T-helper 1 cell (primary cell): Measurements from ENCODE around the gene MYL10.

Experiments used
- DNase-seq, 5 donors: peaks; one replicate each; pipeline ENCODE4 v3.0.0-alpha.2; 2012 to 2020
- total RNA-seq, 4 donors: gene quantifications; one replicate each; lab custom pipeline; 2026; lab: John Stamatoyannopoulos, UW

Gene MYL10
- 0 reads per million in 4 donors for total RNA-seq

- no peak for DNase-seq
Measured at GRCh38 chr7:101629171-101629570, at the start of gene MYL10. MYL10 (minus strand) TSS chr7:101629296; CDS start chr7:101629118, 178 bp downstream.

GRCh38 chr7:101678658-101679057 lies 49.6 kb upstream of the MYL10 start:
- no peak for DNase-seq

GRCh38 chr7:101677797-101678479 lies 48.8 kb upstream of the MYL10 start:
- no peak for DNase-seq

GRCh38 chr7:101677391-101677790 lies 48.3 kb upstream of the MYL10 start:
- no peak for DNase-seq

- DNase-seq, result no peak
Measured at GRCh38 chr7:101676956-101677355, 47.9 kb upstream of the MYL10 start.

GRCh38 chr7:101676062-101676598 lies 47.0 kb upstream of the MYL10 start:
- no peak for DNase-seq

- DNase-seq, result no peak
Measured at GRCh38 chr7:101674439-101674838, 45.3 kb upstream of the MYL10 start.

- DNase-seq, result no peak
Measured at GRCh38 chr7:101673951-101674350, 44.9 kb upstream of the MYL10 start.

GRCh38 chr7:101673315-101673714 lies 44.2 kb upstream of the MYL10 start:
- no peak for DNase-seq

GRCh38 chr7:101671371-101672356 lies 42.6 kb upstream of the MYL10 start:
- DNase-seq, result no peak

- no peak for DNase-seq
Measured at GRCh38 chr7:101669307-101669706, 40.2 kb upstream of the MYL10 start.

GRCh38 chr7:101668726-101669125 lies 39.6 kb upstream of the MYL10 start:
- no peak for DNase-seq

GRCh38 chr7:101667920-101668319 lies 38.8 kb upstream of the MYL10 start:
- DNase-seq, result no peak

GRCh38 chr7:101667399-101667798 lies 38.3 kb upstream of the MYL10 start:
- DNase-seq, result no peak

- no peak for DNase-seq
Measured at GRCh38 chr7:101666741-101667140, 37.6 kb upstream of the MYL10 start.

GRCh38 chr7:101666293-101666692 lies 37.2 kb upstream of the MYL10 start:
- DNase-seq, result no peak

- no peak for DNase-seq
Measured at GRCh38 chr7:101664893-101665471, 35.9 kb upstream of the MYL10 start.

- DNase-seq, result no peak
Measured at GRCh38 chr7:101664436-101664835, 35.3 kb upstream of the MYL10 start.

GRCh38 chr7:101663747-101664146 lies 34.7 kb upstream of the MYL10 start:
- DNase-seq, result no peak

- no peak for DNase-seq
Measured at GRCh38 chr7:101662447-101662998, 33.4 kb upstream of the MYL10 start.

GRCh38 chr7:101659706-101660105 lies 30.6 kb upstream of the MYL10 start:
- DNase-seq, result no peak

- DNase-seq, result no peak
Measured at GRCh38 chr7:101657171-101657570, 28.1 kb upstream of the MYL10 start.

GRCh38 chr7:101651112-101651511 lies 22.0 kb upstream of the MYL10 start:
- no peak for DNase-seq
